Caco-2 (cell line): ENCODE measurements around the gene TMEM132C. TPM values are rescaled to one million over a fixed set of nuclear protein-coding genes. Genes with fewer than 3 reads are reported as not detected.

Experiments used
- BruUV-seq: library from RNA; stranded (reverse); fragments of 400-500 nt; replicated peaks from 2 replicates; lab custom pipeline; 2021; lab: Mats Ljungman, UMichigan
- CTCF ChIA-PET: fragments of 300-600 bp; sonication (Branson Sonifier 250); formaldehyde crosslinking; loops from one replicate; lab custom pipeline; 2022; ENCODE audit warnings: antibody characterized with exemption; lab: Charles Lee
- POLR2A ChIA-PET: fragments of 300-600 bp; sonication (Branson Sonifier 250); formaldehyde crosslinking; loops from one replicate; lab custom pipeline; 2022; ENCODE audit warnings: antibody characterized with exemption; lab: Charles Lee
- DNase-seq, 2 experiments: peaks; one replicate each; pipeline versions ENCODE4 v3.0.0 to v3.0.0-alpha.2; 2020 to 2022
- H3K27me3 ChIP-seq: replicated peaks from 2 replicates; pipeline ENCODE4 v1.6.0; 2011; ENCODE audit warnings: low read length; ENCODE audit not compliant: control insufficient read depth, insufficient read depth
- H3K36me3 ChIP-seq: 2 replicates; pipeline ENCODE4 v1.5.1; 2011; ENCODE audit warnings: low read length; ENCODE audit not compliant: control insufficient read depth, insufficient read depth
- H3K4me1 ChIP-seq: fragments of 250-450 bp; sonication (Bioruptor Pico); 2 replicates; pipeline ENCODE4 v1.5.1; 2020; ENCODE audit warnings: mild to moderate bottlenecking
- H3K4me3 ChIP-seq: 2 replicates; pipeline ENCODE4 v1.5.1; 2011; ENCODE audit warnings: low read depth, mild to moderate bottlenecking, control low read depth, low read length
- H3K9me3 ChIP-seq: fragments of 250-450 bp; sonication (Bioruptor Pico); 2 replicates; pipeline ENCODE4 v1.5.1; 2020; ENCODE audit warnings: mild to moderate bottlenecking, moderate library complexity
- H3K27ac Mint-ChIP-seq: one replicate; pipeline ENCODE4 v1.8.0; 2022; ENCODE audit warnings: mixed read lengths; ENCODE audit not compliant: unreplicated experiment
- H3K27me3 Mint-ChIP-seq: one replicate; pipeline ENCODE4 v1.8.0; 2022; ENCODE audit warnings: mixed read lengths; ENCODE audit not compliant: insufficient read depth, unreplicated experiment
- H3K36me3 Mint-ChIP-seq: one replicate; pipeline ENCODE4 v1.8.0; 2022; ENCODE audit warnings: mild to moderate bottlenecking, mixed read lengths; ENCODE audit not compliant: insufficient read depth, unreplicated experiment
- H3K4me1 Mint-ChIP-seq: one replicate; pipeline ENCODE4 v1.8.0; 2022; ENCODE audit warnings: low read depth, mixed read lengths; ENCODE audit not compliant: unreplicated experiment
- H3K4me3 Mint-ChIP-seq: one replicate; pipeline ENCODE4 v1.8.0; 2022; ENCODE audit warnings: mild to moderate bottlenecking, moderate library complexity, mixed read lengths; ENCODE audit not compliant: unreplicated experiment
- H3K9me3 Mint-ChIP-seq: one replicate; pipeline ENCODE4 v1.8.0; 2022; ENCODE audit warnings: mixed read lengths; ENCODE audit not compliant: unreplicated experiment
- CTCF ChIP-seq, 2 experiments: fragments of 200-600 bp in 1 of 2; IDR thresholded peaks; 1 replicate in 1 of 2; 2 replicates in 1 of 2; pipeline versions ENCODE4 v1.5.1 to v1.8.0; 2011 to 2022; ENCODE audit warnings: antibody characterized with exemption in 1 of 2, control low read depth in 1 of 2, inconsistent platforms in 1 of 2, low read depth in 1 of 2, low read length in 1 of 2, mild to moderate bottlenecking in 1 of 2, moderate library complexity in 1 of 2; ENCODE audit not compliant: insufficient read depth in 1 of 2, severe bottlenecking in 1 of 2, unreplicated experiment in 1 of 2
- intact Hi-C: fragments of 100-400 bp; cut with micrococcal nuclease; formaldehyde crosslinking; loops from one replicate; pipeline ENCODE4 v1.10.0; 2022; ENCODE audit not compliant: unreplicated experiment
- total RNA-seq: library from RNA; stranded (reverse); gene quantifications from 2 replicates; pipeline ENCODE4 v1.2.3, GENCODE V29; 2022

The TMEM132C gene
- total RNA-seq, 1 experiment from 2014 or later: not detected

GRCh38 chr12:128393346-128393745, 126.4 kb downstream of the TMEM132C start:
- no peaks in the 10 kb centered on the region for H3K4me1 ChIP-seq
- Mint-ChIP-seq H3K27ac (no peak overlapping the region), H3K4me1 (no peaks in the 10 kb centered on the region), H3K9me3 (no peaks in the 10 kb centered on the region), H3K27me3 (peaks cover 5% of the 10 kb centered on the region), H3K4me3 (no peak overlapping the region), H3K36me3 (no peaks in the 10 kb centered on the region)
- POLR2A ChIA-PET: no interaction called here
- DNase-seq: no peak
- H3K4me3 ChIP-seq: no peak overlapping the region
- no peak for TF ChIP-seq CTCF (IDR thresholded peaks at IDR 0.05; ENCODE audit: insufficient read depth in 1 of 2, low read depth in 1 of 2, low read length in 1 of 2, severe bottlenecking in 1 of 2, unreplicated experiment in 1 of 2)
- BruUV-seq: no TSS peak
- CTCF ChIA-PET: no interaction called here
- no peaks in the 10 kb centered on the region for H3K27me3 ChIP-seq
- intact Hi-C loops: no loop called here
- no peaks in the 10 kb centered on the region for H3K9me3 ChIP-seq
- no peaks in the 10 kb centered on the region for H3K36me3 ChIP-seq

GRCh38 chr12:128394137-128394536, 127.2 kb downstream of the TMEM132C start:
- ChIA-PET CTCF (no interaction called here), POLR2A (no interaction called here)
- no peak for TF ChIP-seq CTCF (IDR thresholded peaks at IDR 0.05; ENCODE audit: insufficient read depth in 1 of 2, low read depth in 1 of 2, low read length in 1 of 2, severe bottlenecking in 1 of 2, unreplicated experiment in 1 of 2)
- no peaks in the 10 kb centered on the region for H3K27me3 ChIP-seq
- no peaks in the 10 kb centered on the region for H3K9me3 ChIP-seq
- H3K4me1 ChIP-seq: no peaks in the 10 kb centered on the region
- Mint-ChIP-seq H3K36me3 (no peaks in the 10 kb centered on the region), H3K9me3 (no peaks in the 10 kb centered on the region), H3K4me3 (no peak overlapping the region), H3K27ac (no peak overlapping the region), H3K4me1 (no peaks in the 10 kb centered on the region), H3K27me3 (peaks cover 5% of the 10 kb centered on the region)
- BruUV-seq: no TSS peak
- intact Hi-C loops: no loop called here
- no peak for DNase-seq
- no peaks in the 10 kb centered on the region for H3K36me3 ChIP-seq
- no peak overlapping the region for H3K4me3 ChIP-seq

GRCh38 chr12:128399253-128399652, 132.3 kb downstream of the TMEM132C start:
- ChIA-PET POLR2A (no interaction called here), CTCF (no interaction called here)
- Histone ChIP-seq H3K36me3 (no peaks in the 10 kb centered on the region), H3K4me3 (no peak overlapping the region), H3K27me3 (no peaks in the 10 kb centered on the region), H3K4me1 (no peaks in the 10 kb centered on the region), H3K9me3 (no peaks in the 10 kb centered on the region)
- H3K27ac Mint-ChIP-seq: no peak overlapping the region
- no peak overlapping the region for H3K4me3 Mint-ChIP-seq
- H3K4me1 Mint-ChIP-seq: no peaks in the 10 kb centered on the region
- intact Hi-C loops: no loop called here
- peaks cover 6% of the 10 kb centered on the region for H3K27me3 Mint-ChIP-seq
- DNase-seq: no peak
- no TSS peak for BruUV-seq
- H3K36me3 Mint-ChIP-seq: no peaks in the 10 kb centered on the region
- no peak for TF ChIP-seq CTCF (IDR thresholded peaks at IDR 0.05; ENCODE audit: insufficient read depth in 1 of 2, low read depth in 1 of 2, low read length in 1 of 2, severe bottlenecking in 1 of 2, unreplicated experiment in 1 of 2)
- H3K9me3 Mint-ChIP-seq: no peaks in the 10 kb centered on the region
